Thyroid gland (tissue), 4 donors: Measurements from ENCODE around the gene PHC2. TPM values are rescaled to one million over a fixed set of nuclear protein-coding genes. Genes with fewer than 3 reads are reported as not detected.

Experiments used
- DNase-seq, 2 donors: peaks; one replicate each; pipeline ENCODE4 v3.0.0-alpha.2; 2019
- H3K27ac ChIP-seq, 3 donors: fragments of 200-600 bp; sonication (generic); 1 replicate in 2 of 3; 2 replicates in 1 of 3; pipeline ENCODE4 v1.5.1; 2016 to 2019; ENCODE audit warnings: mild to moderate bottlenecking in 1 of 3, moderate library complexity in 1 of 3
- H3K27me3 ChIP-seq: fragments of 200-600 bp; sonication (generic); one replicate; pipeline ENCODE4 v1.5.1; 2019
- H3K36me3 ChIP-seq, 2 donors: fragments of 200-600 bp; sonication (generic); one replicate each; pipeline ENCODE4 v1.5.1; 2016 to 2019
- H3K4me1 ChIP-seq, 2 donors: fragments of 200-600 bp; sonication (generic); one replicate each; pipeline ENCODE4 v1.5.1; 2017 to 2019
- H3K4me3 ChIP-seq, 3 donors: fragments of 200-600 bp; sonication (generic); replicated peaks in 1 of 3; 1 replicate in 2 of 3; 2 replicates in 1 of 3; pipeline ENCODE4 v1.5.1; 2016; ENCODE audit warnings: mild to moderate bottlenecking in 1 of 3
- H3K9me3 ChIP-seq: fragments of 200-600 bp; sonication (generic); one replicate; pipeline ENCODE4 v1.5.1; 2017
- CTCF ChIP-seq, 6 experiments: fragments of 200-600 bp in 3 of 6; fragments of 450-650 bp in 3 of 6; sonication (generic) in 3 of 6; IDR thresholded peaks; one replicate each; pipeline ENCODE4 v1.5.1; 2016 to 2019; ENCODE audit warnings: antibody characterized with exemption in 6 of 6, mild to moderate bottlenecking in 2 of 6, inconsistent platforms in 1 of 6, moderate library complexity in 1 of 6
- POLR2A ChIP-seq, 2 donors: fragments of 450-650 bp; IDR thresholded peaks; one replicate each; pipeline ENCODE4 v1.6.1; 2017; ENCODE audit warnings: antibody characterized with exemption in 2 of 2, mild to moderate bottlenecking in 2 of 2, moderate library complexity in 1 of 2
- WGBS, 2 donors: methylation state at CpG; one replicate each; pipeline ENCODE4 v1.1.5; 2017; 5-methylcytosine and 5-hydroxymethylcytosine counted together
- intact Hi-C: fragments of 100-400 bp; cut with DNase I; formaldehyde crosslinking; loops from one replicate; pipeline ENCODE4 v1.15.1; 2023
- total RNA-seq, 4 donors: library from RNA; depleted of rRNA; stranded (reverse); fragments of >200 nt; gene quantifications; one replicate each; pipeline ENCODE4 v1.2.3, GENCODE V29; 2016

Gene PHC2
- total RNA-seq, 4 donors from 2014 or later, result 86.8 to 150 (median 113) TPM

GRCh38 chr1:33443080-33443704, 12.3 kb upstream of the PHC2 start:
- Histone ChIP-seq H3K36me3 (no peaks in the 10 kb centered on the region), H3K4me3 (no peak overlapping the region), H3K4me1 (no peaks in the 10 kb centered on the region), H3K9me3 (no peaks in the 10 kb centered on the region), H3K27ac (no peak overlapping the region), H3K27me3 (no peaks in the 10 kb centered on the region)
- no peak for DNase-seq
- WGBS, 2 donors, result 60 to 71% methylated on average over 4 of the region's 4 CpGs
- TF ChIP-seq POLR2A (IDR thresholded peaks at IDR 0.05) (no peak), CTCF (IDR thresholded peaks at IDR 0.05) (no peak)
- intact Hi-C loops, result no loop called here

GRCh38 chr1:33442141-33442540, 11.2 kb upstream of the PHC2 start:
- TF ChIP-seq POLR2A (IDR thresholded peaks at IDR 0.05) (no peak), CTCF (IDR thresholded peaks at IDR 0.05) (no peak)
- H3K27me3 ChIP-seq, result no peaks in the 10 kb centered on the region
- H3K4me3 ChIP-seq, result no peak overlapping the region
- H3K4me1 ChIP-seq, result no peaks in the 10 kb centered on the region
- H3K36me3 ChIP-seq, result no peaks in the 10 kb centered on the region
- 88 to 94% methylated on average over 1 of the region's 1 CpG for WGBS, 2 donors
- DNase-seq, result no peak
- intact Hi-C loops, result no loop called here
- H3K27ac ChIP-seq, result no peak overlapping the region
- H3K9me3 ChIP-seq, result no peaks in the 10 kb centered on the region

- no peak overlapping the region for H3K4me3 ChIP-seq
Measured at GRCh38 chr1:33441088-33441745, 10.3 kb upstream of the PHC2 start.

GRCh38 chr1:33439662-33440061, 8.8 kb upstream of the PHC2 start:
- intact Hi-C loops, result no loop called here
- DNase-seq, result no peak
- TF ChIP-seq CTCF (IDR thresholded peaks at IDR 0.05) (no peak), POLR2A (IDR thresholded peaks at IDR 0.05) (no peak)
- Histone ChIP-seq H3K27me3 (no peaks in the 10 kb centered on the region), H3K4me3 (no peak overlapping the region), H3K27ac (no peak overlapping the region), H3K36me3 (no peaks in the 10 kb centered on the region), H3K4me1 (no peaks in the 10 kb centered on the region), H3K9me3 (no peaks in the 10 kb centered on the region)
- 32 to 33% methylated on average over 1 of the region's 1 CpG for WGBS, 2 donors

More at GRCh38 chr1:33441088-33441745, 10.3 kb upstream of the PHC2 start:
- WGBS, 2 donors, result 82 to 84% methylated on average over 6 of the region's 6 CpGs
- no peak for TF ChIP-seq CTCF (IDR thresholded peaks at IDR 0.05)
- no peak for TF ChIP-seq POLR2A (IDR thresholded peaks at IDR 0.05)
- no peak for DNase-seq
- Histone ChIP-seq H3K4me1 (no peaks in the 10 kb centered on the region), H3K27ac (no peak overlapping the region), H3K9me3 (no peaks in the 10 kb centered on the region), H3K27me3 (no peaks in the 10 kb centered on the region), H3K36me3 (no peaks in the 10 kb centered on the region)
- intact Hi-C loops, result no loop called here

- Histone ChIP-seq H3K4me1 (no peaks in the 10 kb centered on the region), H3K36me3 (no peaks in the 10 kb centered on the region), H3K9me3 (no peaks in the 10 kb centered on the region), H3K27ac (no peak overlapping the region), H3K4me3 (no peak overlapping the region), H3K27me3 (no peaks in the 10 kb centered on the region)
- 86 to 92% methylated on average over 6 of the region's 6 CpGs for WGBS, 2 donors
- DNase-seq, result no peak
- TF ChIP-seq CTCF (IDR thresholded peaks at IDR 0.05), result no peak
- TF ChIP-seq POLR2A (IDR thresholded peaks at IDR 0.05), result no peak
- intact Hi-C loops, result no loop called here
Measured at GRCh38 chr1:33438364-33439160, 7.7 kb upstream of the PHC2 start.
